Measurements from ENCODE around the gene HOXB4.

HOXB4 gene

GRCh38 chr17:48559122-48559839 lies 18.9 kb downstream of the HOXB4 start:
- DNase-seq (ENCODE audit: low read depth in 2 of 2): no peak

- DNase-seq (ENCODE audit: low read depth in 2 of 2): no peak
Measured at GRCh38 chr17:48558831-48559121, 19.4 kb downstream of the HOXB4 start.

GRCh38 chr17:48558057-48558830 lies 19.9 kb downstream of the HOXB4 start:
- DNase-seq (ENCODE audit: low read depth in 2 of 2): no peak

DNA sequence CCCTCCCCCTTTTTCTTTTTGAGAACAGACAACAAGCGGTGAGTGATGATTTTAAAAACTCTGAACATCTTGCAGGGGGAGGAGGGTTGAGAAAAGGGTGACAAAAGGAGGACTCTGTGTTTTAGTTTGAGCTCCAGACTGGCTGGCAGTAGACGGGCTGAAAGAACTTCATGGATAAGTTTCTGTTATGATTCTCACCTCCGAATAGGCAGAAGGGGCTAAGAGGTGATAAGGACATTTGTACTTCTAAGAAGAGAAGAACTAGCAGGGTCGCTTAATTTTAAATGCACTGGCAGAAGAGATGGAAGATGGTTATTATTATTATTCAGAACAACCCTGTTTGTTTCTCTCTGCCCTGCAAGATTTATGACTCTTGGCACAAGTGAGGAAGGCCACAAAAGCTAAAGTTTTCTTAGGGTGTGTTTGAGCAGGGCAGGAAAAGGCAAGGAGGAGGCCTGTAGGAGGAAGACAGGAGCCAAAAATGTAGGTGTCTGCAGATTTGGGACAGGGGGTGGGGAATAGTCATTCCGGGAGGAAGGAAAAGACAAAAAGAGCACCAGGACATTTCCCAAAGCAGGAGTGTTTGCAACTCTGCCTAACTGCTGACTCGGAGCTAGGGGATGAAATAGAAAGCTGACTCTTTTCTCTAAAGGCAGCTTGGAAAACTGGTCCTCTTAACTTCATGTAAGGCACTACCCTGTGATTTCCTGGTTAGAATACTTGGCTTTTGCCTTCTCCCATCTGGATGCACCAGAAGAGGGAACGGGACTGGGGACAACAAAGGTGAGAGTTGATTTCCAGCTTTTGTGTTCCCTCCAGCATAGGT lies 21.4 kb downstream of the HOXB4 start:
- no peak for DNase-seq (ENCODE audit: low read depth in 2 of 2)

GRCh38 chr17:48556229-48556575 lies 21.9 kb downstream of the HOXB4 start:
- DNase-seq (ENCODE audit: low read depth in 2 of 2): no peak

DNA sequence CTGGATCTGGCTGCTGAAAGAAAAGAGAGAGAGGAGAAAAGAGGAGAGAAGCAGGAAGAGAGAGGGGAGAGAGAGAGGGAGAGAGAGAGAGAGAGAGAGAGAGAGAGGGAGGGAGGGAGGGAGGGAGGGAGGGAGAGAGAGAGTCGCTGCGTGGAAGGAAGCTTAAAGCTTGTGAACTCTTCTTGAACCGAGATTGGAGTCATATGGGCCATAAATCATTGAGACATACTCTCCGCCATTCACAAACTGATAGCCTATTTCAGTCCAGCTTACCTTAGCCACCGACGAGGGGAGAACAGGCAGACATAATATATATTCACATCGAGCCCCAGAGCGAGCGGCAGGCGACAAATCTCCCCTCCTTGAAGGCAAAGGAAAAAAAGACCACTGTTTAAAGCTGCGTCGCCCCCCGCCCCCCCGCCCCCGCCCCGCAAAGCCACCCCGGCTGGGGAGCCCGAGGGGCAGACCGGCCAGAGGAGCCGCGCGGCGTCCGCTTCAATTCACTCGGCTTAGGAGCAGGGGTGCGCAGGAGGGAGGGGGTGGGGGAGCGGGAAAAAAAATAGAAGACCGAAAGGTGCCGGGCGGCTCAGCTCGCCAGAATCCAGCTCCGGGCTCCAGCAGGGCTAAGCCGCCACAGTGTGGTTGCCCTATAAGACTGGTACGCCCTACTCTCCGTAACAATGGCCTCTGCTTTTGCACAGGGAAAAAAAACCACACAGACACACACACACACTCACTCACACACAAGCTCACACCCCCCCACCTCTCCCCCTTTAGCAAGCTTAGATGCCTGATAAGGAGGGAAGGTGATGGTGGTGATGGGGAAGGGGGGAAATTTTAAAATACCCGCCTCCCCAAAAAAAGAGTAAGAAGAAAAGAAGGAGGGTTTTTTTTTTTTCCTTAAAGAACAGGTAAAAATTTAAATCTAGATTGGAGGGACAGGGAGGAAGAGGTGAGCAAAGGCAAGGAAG lies 22.6 kb downstream of the HOXB4 start:
- peak; percentile 91 to 92 for DNase-seq (ENCODE audit: low read depth in 2 of 2)

DNA sequence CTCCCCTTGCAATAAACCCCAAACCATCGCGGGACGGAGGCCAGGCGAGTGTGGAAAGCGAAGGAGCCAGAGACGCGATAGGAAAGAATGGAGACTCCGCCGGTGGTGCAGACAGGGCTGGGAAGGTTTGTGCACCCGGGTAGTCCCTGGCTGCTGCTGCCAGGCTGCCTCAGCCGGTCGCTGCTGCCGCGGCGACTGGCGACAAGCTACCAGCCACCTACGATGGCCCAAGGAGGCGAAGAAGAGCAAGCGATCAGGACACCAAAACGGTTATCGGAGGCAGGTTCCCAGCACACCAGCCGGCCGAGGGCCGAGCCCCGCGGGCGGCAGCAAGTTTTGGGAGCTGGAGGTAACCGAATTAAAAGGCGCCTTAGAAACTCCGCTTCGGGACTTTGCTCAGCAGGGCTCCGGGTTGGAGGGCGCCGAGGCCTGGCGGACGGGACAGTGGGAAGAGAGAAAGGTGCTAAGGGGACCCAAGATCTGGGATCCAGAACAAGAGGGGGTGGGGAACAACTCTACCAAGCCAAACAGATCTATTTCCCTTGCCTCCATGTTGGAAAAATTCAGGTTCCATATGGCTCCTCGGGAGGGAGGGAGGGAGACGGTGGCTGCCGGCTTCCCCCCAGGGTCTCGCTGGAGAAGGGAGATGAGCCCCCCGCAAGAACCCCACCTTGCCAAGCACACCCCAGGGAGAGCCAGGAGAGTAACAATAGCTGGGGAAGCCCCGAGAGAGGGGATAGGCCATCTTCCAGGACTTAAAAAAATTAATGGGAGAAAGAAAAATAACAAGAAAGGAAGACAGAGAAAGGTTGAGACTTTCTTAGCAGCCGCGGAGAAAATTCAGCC lies 23.5 kb downstream of the HOXB4 start:
- no peak for DNase-seq (ENCODE audit: low read depth in 2 of 2)

DNA sequence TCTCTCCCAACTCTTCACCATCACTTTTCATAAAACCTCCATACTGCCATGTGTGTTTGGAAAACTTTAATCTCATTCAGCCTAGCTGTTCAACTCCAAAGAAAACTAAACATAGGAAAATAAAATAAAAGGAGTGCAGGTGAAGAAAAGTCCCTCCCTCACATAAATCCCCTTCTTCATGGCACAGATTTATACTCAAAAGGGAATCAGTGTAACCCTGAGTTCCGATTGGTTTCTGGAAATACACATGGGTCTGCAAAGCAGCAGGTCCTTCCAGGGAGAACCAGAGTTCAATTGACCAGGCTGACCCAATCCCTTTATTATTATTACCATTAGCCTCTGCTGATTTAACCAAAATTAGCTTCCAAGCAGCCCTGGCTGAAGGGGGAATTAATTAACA lies 24.3 kb downstream of the HOXB4 start:
- DNase-seq (ENCODE audit: low read depth in 2 of 2): no peak

DNA sequence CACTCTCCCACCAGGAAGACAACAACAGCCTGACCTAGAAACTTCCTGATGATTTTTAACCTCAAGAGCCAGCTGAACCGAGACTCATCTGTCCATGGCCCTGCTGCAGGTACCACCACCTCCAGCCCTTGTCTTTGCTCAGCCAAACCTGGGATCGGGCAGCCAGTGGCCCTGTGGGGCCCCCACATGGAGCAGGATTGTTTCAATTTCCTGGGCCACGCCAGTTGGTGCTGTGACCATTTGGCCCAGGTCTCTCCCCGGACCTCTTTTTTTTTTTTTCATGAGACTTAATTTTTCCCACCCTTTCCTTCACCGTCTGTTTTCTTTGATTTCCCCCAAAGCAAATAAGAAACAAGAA lies 25.0 kb downstream of the HOXB4 start:
- no peak for DNase-seq (ENCODE audit: low read depth in 2 of 2)

DNA sequence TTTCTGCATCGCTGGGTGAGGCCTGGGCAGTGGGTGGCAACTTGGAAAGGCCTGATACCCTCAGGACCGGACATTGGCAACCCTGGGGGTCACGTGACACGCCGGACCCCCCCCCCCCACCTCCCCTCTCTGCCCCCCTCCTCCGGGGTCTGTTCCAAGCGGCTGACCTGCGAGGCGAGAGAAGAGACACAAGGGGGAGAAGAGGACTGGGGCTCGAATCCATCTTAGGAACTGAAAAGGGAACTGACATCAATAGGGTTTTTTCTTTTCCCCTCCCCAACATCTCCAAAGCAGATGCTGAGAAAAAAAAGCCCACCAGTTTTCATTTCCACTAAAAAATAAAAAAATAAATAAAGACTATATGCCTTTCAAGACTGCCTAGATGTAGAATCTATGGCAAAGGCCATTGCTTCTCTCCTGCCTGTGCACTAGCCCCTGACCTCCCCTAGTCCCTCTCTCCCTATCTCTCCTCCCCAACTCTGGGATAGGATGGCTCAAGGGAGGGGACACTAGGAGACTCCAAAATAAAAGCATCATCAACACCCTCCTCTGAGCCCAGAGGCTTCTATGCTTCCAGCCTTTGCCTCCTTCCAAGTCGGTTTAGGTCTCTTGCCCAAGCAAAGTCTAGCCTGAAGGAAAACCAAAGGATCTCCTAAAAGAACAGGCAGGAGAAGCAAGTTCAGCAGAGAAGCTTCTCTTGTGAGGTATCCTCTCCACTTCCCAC lies 25.5 kb downstream of the HOXB4 start:
- DNase-seq (ENCODE audit: low read depth in 2 of 2): no peak

DNA sequence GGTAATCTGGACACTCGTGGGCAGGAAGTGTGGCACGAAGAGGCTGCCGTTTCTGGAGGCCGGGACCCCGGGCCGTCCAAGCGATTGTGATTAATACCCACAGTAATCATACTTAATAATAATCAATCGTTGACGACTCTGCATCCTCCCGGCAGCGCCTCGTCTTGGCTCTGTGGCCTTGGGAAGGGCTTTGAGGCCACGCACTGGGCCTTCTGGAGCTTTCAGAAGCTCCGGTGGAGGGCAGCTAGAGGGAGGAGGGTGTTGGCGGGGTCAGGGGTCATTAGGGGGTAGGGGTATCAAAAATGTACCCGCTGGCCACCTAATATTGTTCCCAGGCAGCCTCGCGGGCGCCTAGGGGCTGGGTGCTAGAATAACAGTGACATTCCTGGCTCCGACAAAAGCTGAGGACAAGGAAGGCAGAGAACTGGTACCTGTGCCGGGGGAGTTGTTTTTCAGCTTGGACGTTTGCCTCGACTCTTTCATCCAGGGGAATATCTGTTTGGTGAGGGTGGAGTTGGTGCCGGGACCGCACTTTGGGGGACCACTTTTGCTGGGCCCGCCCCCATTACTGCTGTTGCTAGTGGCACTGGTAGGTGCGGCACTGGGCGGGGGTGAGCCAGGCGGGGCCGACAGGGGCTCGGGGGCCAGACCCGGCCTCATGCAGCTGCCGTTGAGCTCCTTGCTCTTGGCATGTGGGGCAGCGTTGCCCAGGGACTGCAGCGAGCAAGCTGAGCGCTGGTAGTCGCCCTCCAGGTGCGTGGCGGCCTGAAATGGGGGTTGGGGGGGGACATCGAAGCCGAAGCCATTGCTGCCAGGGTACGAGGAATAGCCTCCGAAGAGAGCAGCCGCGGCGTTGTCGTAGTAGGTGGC lies 26.3 kb downstream of the HOXB4 start:
- no peak for DNase-seq (ENCODE audit: low read depth in 2 of 2)

DNA sequence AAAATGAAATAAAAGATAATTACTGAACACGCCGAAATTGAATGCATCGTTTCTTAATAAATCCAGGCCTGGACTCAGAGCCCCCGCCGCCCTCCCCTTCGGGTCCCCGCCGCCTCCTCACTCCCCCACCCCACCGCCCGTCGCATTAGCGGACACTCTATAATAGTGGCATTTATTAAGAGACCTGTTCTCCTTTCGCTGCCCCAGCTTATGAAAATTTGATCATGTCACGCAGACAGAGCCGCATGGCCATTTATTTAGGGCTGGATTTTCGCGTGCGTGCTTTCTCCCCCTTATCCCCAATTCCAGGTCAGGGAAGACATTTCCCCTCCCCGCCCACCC lies 27.0 kb downstream of the HOXB4 start:
- DNase-seq (ENCODE audit: low read depth in 2 of 2): no peak

GRCh38 chr17:48550502-48551213 lies 27.5 kb downstream of the HOXB4 start:
- DNase-seq (ENCODE audit: low read depth in 2 of 2): no peak

GRCh38 chr17:48549914-48550501 lies 28.1 kb downstream of the HOXB4 start:
- DNase-seq (ENCODE audit: low read depth in 2 of 2): no peak

DNA sequence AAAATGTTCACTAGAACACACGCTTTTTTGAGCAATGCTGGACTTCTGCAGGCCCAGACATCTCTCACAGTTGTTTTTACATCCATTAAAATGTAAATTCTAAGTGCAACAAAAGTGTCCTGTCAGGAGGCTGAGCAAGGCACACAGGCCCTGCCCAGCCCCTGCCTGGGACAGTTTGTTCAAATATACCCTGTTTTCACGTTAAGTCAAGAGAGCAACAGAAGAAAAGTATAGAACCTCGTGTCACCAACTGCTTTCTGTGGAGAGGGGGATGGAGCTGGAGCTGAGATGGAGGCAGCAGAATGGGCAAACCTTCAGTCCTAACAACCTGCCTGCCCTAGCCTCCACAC lies 28.9 kb downstream of the HOXB4 start:
- DNase-seq (ENCODE audit: low read depth in 2 of 2): no peak

GRCh38 chr17:48548523-48549280 lies 29.4 kb downstream of the HOXB4 start:
- DNase-seq (ENCODE audit: low read depth in 2 of 2): no peak

GRCh38 chr17:48547808-48548522 lies 30.2 kb downstream of the HOXB4 start:
- no peak for DNase-seq (ENCODE audit: low read depth in 2 of 2)

Measured in fibroblast of skin of left biceps (primary cell).